Suprapubic skin (tissue), 4 donors: ENCODE results near the gene LMLN.

Source experiments
- POLR2A ChIP-seq, 2 donors: fragments of 450-650 bp; IDR thresholded peaks; one replicate each; pipeline ENCODE4 v1.6.1; 2017; ENCODE audit warnings: antibody characterized with exemption in 2 of 2, mild to moderate bottlenecking in 2 of 2, moderate library complexity in 2 of 2
- POLR2AphosphoS5 ChIP-seq, 3 donors: sonication (generic); formaldehyde crosslinking; IDR thresholded peaks; one replicate each; pipeline ENCODE4 v1.6.1; 2017; ENCODE audit warnings: antibody characterized with exemption in 3 of 3

GRCh38 chr3:198027799-198028390, 67.9 kb downstream of the LMLN start:
- TF ChIP-seq POLR2A (IDR thresholded peaks at IDR 0.05) (no peak), POLR2AphosphoS5 (IDR thresholded peaks at IDR 0.05) (no peak)
